A673 (cell line): ENCODE results near the gene TNS3. TPM values are rescaled to one million over a fixed set of nuclear protein-coding genes. Genes with fewer than 3 reads are reported as not detected.

ENCODE experiments used
- BruUV-seq: library from RNA; stranded (reverse); fragments of 400-500 nt; replicated peaks from 2 replicates; lab custom pipeline; 2021; lab: Mats Ljungman, UMichigan
- CTCF ChIA-PET: fragments of 300-600 bp; sonication (Branson Sonifier 250); formaldehyde crosslinking; loops from one replicate; lab custom pipeline; 2022; ENCODE audit warnings: antibody characterized with exemption; lab: Charles Lee
- POLR2A ChIA-PET: fragments of 300-600 bp; sonication (Branson Sonifier 250); formaldehyde crosslinking; loops from one replicate; lab custom pipeline; 2022; ENCODE audit warnings: antibody characterized with exemption; ENCODE audit not compliant: low non-redundant PET; lab: Charles Lee
- DNase-seq: peaks from one replicate; pipeline ENCODE4 v3.0.0-alpha.2; 2015; ENCODE audit warnings: low spot score
- H3K27ac ChIP-seq: fragments of 200-600 bp; sonication (generic); 2 replicates; pipeline ENCODE4 v1.5.1; 2016; ENCODE audit warnings: mixed run types, low read depth, mild to moderate bottlenecking, mixed read lengths, antibody characterized with exemption, low read length; ENCODE audit not compliant: poor library complexity, severe bottlenecking
- H3K27me3 ChIP-seq: fragments of 200-600 bp; sonication (generic); replicated peaks from 2 replicates; pipeline ENCODE4 v1.6.1; 2017; ENCODE audit warnings: mixed run types, low read depth, mild to moderate bottlenecking, mixed read lengths, antibody characterized with exemption, low read length; ENCODE audit not compliant: insufficient read depth, poor library complexity
- H3K36me3 ChIP-seq: fragments of 200-600 bp; sonication (generic); 2 replicates; pipeline ENCODE4 v1.6.1; 2016; ENCODE audit warnings: mixed run types, mild to moderate bottlenecking, mixed read lengths, antibody characterized with exemption, low read length; ENCODE audit not compliant: insufficient read depth, poor library complexity, severe bottlenecking
- H3K4me1 ChIP-seq: fragments of 200-600 bp; sonication (generic); 2 replicates; pipeline ENCODE4 v1.6.1; 2017; ENCODE audit warnings: mixed run types, mild to moderate bottlenecking, mixed read lengths, antibody characterized with exemption, low read length; ENCODE audit not compliant: insufficient read depth, poor library complexity, severe bottlenecking
- H3K4me3 ChIP-seq: fragments of 200-600 bp; sonication (generic); 2 replicates; pipeline ENCODE4 v1.5.1; 2016; ENCODE audit warnings: low read depth, mixed run types, mild to moderate bottlenecking, mixed read lengths, low read length; ENCODE audit not compliant: poor library complexity, severe bottlenecking
- H3K9me3 ChIP-seq: fragments of 200-600 bp; sonication (generic); 2 replicates; pipeline ENCODE4 v1.6.1; 2016; ENCODE audit warnings: mixed run types, low read depth, mild to moderate bottlenecking, mixed read lengths, antibody characterized with exemption, low read length; ENCODE audit not compliant: poor library complexity, severe bottlenecking
- EZH2 ChIP-seq: fragments of 200-600 bp; sonication (generic); IDR thresholded peaks from 2 replicates; pipeline ENCODE4 v1.6.1; 2017; ENCODE audit warnings: borderline replicate concordance, low read depth, mild to moderate bottlenecking, mixed read lengths, antibody characterized with exemption, low read length; ENCODE audit not compliant: poor library complexity, severe bottlenecking
- intact Hi-C: fragments of 100-400 bp; cut with micrococcal nuclease; formaldehyde crosslinking; loops from one replicate; pipeline ENCODE4 v1.10.0; 2022; ENCODE audit not compliant: unreplicated experiment
- total RNA-seq: library from RNA; stranded (reverse); gene quantifications from 2 replicates; pipeline ENCODE4 v1.2.3, GENCODE V29; 2021
- TF ChIP-seq, protein P1 (sequence below): fragments of 300-800, 200-600 bp; sonication (generic); conservative IDR thresholded peaks from 2 replicates; pipeline ENCODE4 v1.5.1; 2017; ENCODE audit warnings: low read depth, mild to moderate bottlenecking, antibody characterized with exemption, low read length, moderate library complexity, mixed read lengths

The TNS3 gene
- total RNA-seq, 1 experiment from 2014 or later, result not detected

DNA sequence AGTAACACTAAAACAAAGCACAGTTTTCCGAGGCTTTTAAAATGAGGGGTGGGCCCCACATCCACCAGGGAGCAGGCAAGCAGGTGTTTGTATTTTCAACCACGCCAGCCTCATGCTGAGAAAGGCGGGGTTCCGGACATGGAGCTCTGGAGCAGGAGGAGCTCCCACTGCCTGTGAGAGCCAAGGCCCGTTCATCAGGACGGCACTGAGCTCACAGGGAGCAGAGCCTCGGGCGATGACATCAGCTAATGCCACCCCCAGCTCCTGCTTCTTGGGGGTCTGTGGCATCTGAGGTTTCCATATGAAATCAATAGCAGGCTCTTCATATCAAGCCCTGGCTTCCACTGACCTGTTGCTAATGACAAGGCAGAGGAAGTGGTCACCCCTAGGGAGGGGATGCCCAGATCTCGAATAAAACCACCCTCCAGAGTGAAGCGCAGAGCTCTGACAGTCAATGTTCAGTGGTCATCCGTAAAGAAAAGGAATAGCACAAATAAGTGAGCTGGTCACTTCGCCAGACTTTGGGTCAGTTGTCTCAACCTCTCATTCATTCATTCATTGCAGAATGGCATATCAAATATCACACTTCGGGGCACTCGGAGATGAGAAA is 89.1 kb downstream of the TNS3 start:
- Histone ChIP-seq H3K36me3 (no peaks in the 10 kb centered on the region), H3K27me3 (no peaks in the 10 kb centered on the region), H3K4me1 (no peaks in the 10 kb centered on the region), H3K27ac (no peak overlapping the region), H3K9me3 (no peaks in the 10 kb centered on the region), H3K4me3 (no peak overlapping the region)
- no TSS peak for BruUV-seq
- TF ChIP-seq EZH2, result no peak
- TF ChIP-seq, protein P1, sequence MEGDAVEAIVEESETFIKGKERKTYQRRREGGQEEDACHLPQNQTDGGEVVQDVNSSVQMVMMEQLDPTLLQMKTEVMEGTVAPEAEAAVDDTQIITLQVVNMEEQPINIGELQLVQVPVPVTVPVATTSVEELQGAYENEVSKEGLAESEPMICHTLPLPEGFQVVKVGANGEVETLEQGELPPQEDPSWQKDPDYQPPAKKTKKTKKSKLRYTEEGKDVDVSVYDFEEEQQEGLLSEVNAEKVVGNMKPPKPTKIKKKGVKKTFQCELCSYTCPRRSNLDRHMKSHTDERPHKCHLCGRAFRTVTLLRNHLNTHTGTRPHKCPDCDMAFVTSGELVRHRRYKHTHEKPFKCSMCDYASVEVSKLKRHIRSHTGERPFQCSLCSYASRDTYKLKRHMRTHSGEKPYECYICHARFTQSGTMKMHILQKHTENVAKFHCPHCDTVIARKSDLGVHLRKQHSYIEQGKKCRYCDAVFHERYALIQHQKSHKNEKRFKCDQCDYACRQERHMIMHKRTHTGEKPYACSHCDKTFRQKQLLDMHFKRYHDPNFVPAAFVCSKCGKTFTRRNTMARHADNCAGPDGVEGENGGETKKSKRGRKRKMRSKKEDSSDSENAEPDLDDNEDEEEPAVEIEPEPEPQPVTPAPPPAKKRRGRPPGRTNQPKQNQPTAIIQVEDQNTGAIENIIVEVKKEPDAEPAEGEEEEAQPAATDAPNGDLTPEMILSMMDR, result no peak
- POLR2A ChIA-PET, result no interaction called here
- CTCF ChIA-PET, result no interaction called here
- no peak for DNase-seq
- intact Hi-C loops, result no loop called here

DNA sequence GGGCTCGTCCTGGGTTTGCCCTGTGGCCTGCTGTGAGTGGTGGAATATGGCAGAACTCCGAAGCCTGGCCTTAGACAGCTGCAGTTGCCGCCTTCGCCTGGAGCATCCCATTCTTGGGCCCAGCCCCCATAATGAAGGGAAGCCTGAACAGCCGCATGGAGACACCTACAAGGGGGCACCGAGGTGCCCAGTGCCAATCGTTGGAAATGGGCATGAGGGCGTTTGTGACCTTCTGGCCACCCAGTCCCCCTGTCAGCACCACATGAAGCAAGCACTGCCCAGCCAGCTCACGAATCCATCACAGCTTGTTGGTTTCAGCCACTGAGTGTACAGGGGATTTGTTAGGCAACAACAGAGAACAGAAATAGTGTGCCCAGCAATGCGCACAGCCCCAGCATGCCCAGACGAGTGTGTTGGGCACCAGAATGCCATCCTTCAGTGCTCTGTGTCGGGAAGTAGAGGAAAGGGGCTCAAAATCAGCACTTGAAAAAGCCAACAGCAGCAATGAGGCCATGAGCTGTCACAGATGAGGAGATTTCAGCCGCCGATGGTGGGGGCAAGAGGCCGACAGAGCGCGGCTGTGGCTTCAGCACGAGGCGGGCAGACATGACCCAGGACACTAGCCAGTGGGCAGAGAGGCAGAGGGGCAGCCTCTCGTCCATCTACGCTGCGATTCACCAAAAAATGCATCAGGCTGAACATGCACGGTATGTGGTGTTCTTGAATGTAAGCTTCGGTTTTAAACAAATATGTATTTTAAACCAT is 91.2 kb downstream of the TNS3 start:
- no peak overlapping the region for H3K27ac ChIP-seq
- H3K36me3 ChIP-seq, result no peaks in the 10 kb centered on the region
- no peak for DNase-seq
- intact Hi-C loops, result no loop called here
- no peaks in the 10 kb centered on the region for H3K4me1 ChIP-seq
- H3K27me3 ChIP-seq, result no peaks in the 10 kb centered on the region
- no peaks in the 10 kb centered on the region for H3K9me3 ChIP-seq
- BruUV-seq, result no TSS peak
- ChIA-PET CTCF (no interaction called here), POLR2A (no interaction called here)
- no peak overlapping the region for H3K4me3 ChIP-seq
- TF ChIP-seq, protein P1, result no peak
- TF ChIP-seq EZH2, result no peak

DNA sequence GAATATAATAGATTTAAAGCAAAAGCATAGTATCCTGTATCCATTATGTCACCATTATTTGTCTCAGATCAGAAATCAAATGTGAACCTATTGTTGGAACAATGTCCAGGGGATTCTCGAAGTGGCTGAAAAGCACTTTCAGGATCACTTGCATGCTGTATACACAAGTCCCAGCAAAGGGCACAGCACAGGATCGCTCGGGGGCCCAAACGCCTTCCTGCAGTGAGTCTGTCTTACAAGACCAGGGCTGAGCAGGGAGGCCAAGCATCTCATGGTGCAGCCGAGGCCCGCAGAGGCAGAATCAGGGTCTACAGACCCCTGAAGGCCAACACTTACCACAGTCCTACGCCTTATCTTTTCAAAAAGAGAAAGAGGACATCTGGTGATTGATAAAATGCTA is 92.3 kb downstream of the TNS3 start:
- CTCF ChIA-PET, result no interaction called here
- H3K9me3 ChIP-seq, result no peaks in the 10 kb centered on the region
- H3K27me3 ChIP-seq, result no peaks in the 10 kb centered on the region
- DNase-seq, result no peak
- H3K4me3 ChIP-seq, result no peak overlapping the region
- H3K27ac ChIP-seq, result no peak overlapping the region
- intact Hi-C loops, result no loop called here
- TF ChIP-seq EZH2, result no peak
- TF ChIP-seq, protein P1, result no peak
- POLR2A ChIA-PET, result no interaction called here
- H3K4me1 ChIP-seq, result no peaks in the 10 kb centered on the region
- H3K36me3 ChIP-seq, result no peaks in the 10 kb centered on the region
- BruUV-seq, result no TSS peak
